Left renal cortex interstitium (tissue), 4 donors: ENCODE measurements around the gene CAMKK1. TPM values are rescaled to one million over a fixed set of nuclear protein-coding genes. Genes with fewer than 3 reads are reported as not detected.

ENCODE experiments used
- DNase-seq, 4 donors: peaks; one replicate each; pipeline ENCODE4 v3.0.0-alpha.2; 2013; ENCODE audit warnings: low read depth in 4 of 4, low spot score in 2 of 4, missing footprints in 1 of 4
- polyA plus RNA-seq, 4 donors: library from polyadenylated mRNA; unstranded; fragments of 120-200 nt; gene quantifications; one replicate each; pipeline ENCODE4 v1.2.1, GENCODE V29; 2013; ENCODE audit not compliant: insufficient read length in 4 of 4

Gene CAMKK1
- polyA plus RNA-seq, 4 donors: 4.6 to 5.7 (median 4.8) TPM

DNA sequence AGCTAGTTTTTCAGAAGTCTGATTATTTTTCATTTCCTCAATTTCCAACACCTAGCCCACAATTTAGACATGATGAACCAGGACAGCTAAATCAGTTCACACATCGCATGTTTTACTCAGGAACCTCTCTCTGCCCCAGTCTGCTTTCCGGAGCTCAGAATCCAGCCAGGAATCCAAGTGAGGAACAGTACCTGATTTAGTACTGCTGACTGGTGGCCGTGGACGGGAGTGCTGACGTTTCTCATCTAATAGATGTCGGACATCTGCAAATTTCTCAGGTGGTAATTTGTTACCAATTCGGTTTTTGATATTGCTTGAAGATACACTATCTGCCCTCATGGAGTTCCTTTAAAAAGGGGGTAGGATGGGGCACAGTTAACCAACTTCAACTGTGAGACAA lies 76.9 kb downstream of the CAMKK1 start:
- DNase-seq: no peak

DNA sequence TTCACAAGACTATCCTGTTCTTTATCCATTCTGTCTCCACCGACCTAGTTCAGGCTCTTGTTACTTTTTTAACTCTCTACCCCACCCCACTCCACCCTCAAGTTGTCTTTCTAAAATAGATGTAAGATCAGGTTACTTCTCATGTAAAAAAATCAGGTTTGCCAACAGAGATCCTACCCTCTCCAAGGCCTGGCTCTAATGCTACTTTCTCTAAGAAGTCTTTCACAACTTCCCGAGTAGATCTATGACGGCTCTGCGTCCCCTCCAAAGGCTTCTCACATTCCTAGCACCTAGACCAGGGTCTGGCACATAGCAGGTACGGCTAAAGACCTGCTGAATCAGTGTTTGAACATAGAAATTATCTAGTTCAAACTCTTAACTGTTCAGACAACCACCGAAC lies 77.7 kb downstream of the CAMKK1 start:
- no peak for DNase-seq

DNA sequence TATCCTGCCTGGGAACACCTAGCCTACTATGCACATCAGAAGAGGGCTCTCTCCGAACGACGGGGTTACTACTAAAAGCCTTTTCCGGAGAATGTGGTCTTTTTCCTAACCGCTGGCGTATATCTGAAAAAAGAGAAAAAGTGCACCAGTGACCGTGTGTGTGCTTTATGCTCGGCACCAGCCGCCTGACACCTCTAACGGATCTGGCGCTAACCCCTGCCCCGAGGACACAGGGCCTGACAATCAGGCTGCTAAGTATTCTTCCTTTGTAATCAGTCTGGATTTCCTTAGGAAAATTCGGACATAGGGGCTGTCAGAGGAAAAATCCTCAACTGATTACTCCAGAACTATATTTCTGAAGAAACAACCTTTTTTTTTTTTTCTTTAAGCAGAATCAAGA lies 78.5 kb downstream of the CAMKK1 start:
- no peak for DNase-seq

DNA sequence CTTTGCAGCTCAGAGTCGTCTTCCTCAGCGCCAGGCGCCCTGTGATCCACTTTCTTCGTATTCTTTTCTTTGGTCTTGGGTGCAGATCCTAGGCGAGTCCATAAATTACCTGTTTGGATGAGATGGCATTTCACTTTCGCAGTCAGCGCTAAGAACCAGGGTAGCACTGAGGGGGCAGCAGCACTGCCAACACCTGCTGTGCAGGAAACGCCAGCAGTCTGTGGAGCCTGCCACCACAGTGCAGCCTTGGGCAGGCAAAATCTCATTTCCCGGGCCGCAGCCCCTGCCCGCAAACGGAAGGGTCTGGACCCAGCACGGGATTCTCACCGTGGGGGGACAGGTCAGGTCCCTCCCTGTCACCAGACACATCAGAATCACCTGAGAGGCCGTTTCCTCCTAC lies 79.7 kb downstream of the CAMKK1 start:
- no peak for DNase-seq

DNA sequence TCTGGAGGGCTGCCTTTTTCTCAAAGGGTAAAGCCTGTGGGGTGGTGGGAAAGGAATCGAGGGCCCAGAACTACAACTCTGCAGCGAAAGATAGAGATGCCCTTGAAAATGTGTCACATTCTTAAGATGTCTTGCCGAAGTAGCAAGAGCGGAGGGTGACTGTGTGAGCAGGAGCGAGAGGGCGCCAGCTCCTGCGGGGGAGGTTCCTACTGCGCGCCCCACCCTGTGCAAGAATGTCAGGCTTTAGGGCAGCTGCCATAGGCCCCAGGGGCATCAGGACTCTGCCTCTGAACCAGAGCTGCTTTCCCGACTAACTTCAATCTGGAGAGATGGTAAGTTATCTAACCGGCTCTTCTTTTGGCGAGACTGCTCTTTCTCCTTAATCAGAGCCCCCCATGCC lies 80.1 kb downstream of the CAMKK1 start:
- no peak for DNase-seq

DNA sequence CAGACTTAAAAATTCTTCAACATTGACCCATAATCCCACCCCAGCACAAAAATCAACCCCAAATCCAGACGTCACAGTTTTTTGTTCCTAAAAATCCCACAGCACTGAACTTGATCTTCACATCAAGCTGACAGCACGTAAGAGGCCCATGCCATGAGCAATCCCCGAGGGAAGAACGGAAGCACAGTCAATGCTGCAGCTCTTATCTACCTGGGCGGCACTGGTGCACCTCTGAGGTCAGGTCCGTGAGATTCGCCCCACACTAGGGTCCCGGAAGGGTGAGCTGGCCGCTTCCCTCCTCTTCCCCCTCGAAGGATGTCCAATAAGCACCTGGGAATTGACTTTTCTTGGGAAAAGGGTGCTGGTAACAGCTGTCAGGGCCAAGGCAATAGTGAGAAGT lies 80.6 kb downstream of the CAMKK1 start:
- no peak for DNase-seq

Other genes starting within 250 kb of the CAMKK1 start
- gene TAX1BP3, start 224.5 kb downstream of the CAMKK1 start, polyA plus RNA-seq: 100 to 1,000 TPM in 3 of 4 donors, 10 to 100 TPM in 1; 85.1 to 132 (median 104) TPM
- 10 to 100 TPM; 24.3 to 42.5 (median 33.2) TPM for gene EMC6, start 224.2 kb downstream of the CAMKK1 start, polyA plus RNA-seq
- 1 to 10 TPM in 3 of 4 donors, under 1 TPM in 1; 0.76 to 1.8 (median 1.6) TPM for gene P2RX5, start 196.9 kb downstream of the CAMKK1 start, polyA plus RNA-seq
- gene HASPIN, start 169.2 kb downstream of the CAMKK1 start, polyA plus RNA-seq: 1 to 10 TPM; 2.8 to 3.7 (median 3.1) TPM
- 10 to 100 TPM; 38.7 to 43.1 (median 40.4) TPM for gene ITGAE, start 91.9 kb downstream of the CAMKK1 start, polyA plus RNA-seq
- 100 to 1,000 TPM in 2 of 4 donors, 10 to 100 TPM in 2; 61.1 to 134 (median 88.8) TPM for gene NCBP3, start 46.8 kb downstream of the CAMKK1 start, polyA plus RNA-seq
- 1 to 10 TPM in 3 of 4 donors, under 1 TPM in 1; 0.65 to 1.9 (median 1.3) TPM for gene P2RX1, start 23.4 kb upstream of the CAMKK1 start, polyA plus RNA-seq
- 1 to 10 TPM; 3.9 to 5.9 (median 4.6) TPM for gene ATP2A3, start 71.4 kb upstream of the CAMKK1 start, polyA plus RNA-seq
- gene ZZEF1, start 250.0 kb upstream of the CAMKK1 start, polyA plus RNA-seq: 10 to 100 TPM; 19.3 to 30.2 (median 22.9) TPM